ENCODE data around the gene BARX1.

GRCh38 chr9:93955981-93956784 lies 1.0 kb upstream of the BARX1 start:
- TF ChIP-seq HDGF (IDR thresholded peaks at IDR 0.05; ENCODE audit: borderline replicate concordance): no peak
- TF ChIP-seq SP1 (IDR thresholded peaks at IDR 0.05): no peak
- no peak for TF ChIP-seq FOXM1 (IDR thresholded peaks at IDR 0.05; ENCODE audit: borderline replicate concordance)
- no peak for TF ChIP-seq ELF4 (IDR thresholded peaks at IDR 0.05)
- no peak for TF ChIP-seq FOXA1 (IDR thresholded peaks at IDR 0.05)
- TF ChIP-seq ZNF384 (IDR thresholded peaks at IDR 0.05): no peak
- TF ChIP-seq ARNT (IDR thresholded peaks at IDR 0.05): no peak
- TF ChIP-seq FOXK2 (IDR thresholded peaks at IDR 0.05): no peak
- no peak for TF ChIP-seq PKNOX1 (IDR thresholded peaks at IDR 0.05)
- no peak for TF ChIP-seq L3MBTL2 (conservative IDR thresholded peaks at IDR 0.05)
- TF ChIP-seq SUZ12 (IDR thresholded peaks at IDR 0.05): no peak
- no peak for TF ChIP-seq CTBP1 (IDR thresholded peaks at IDR 0.05; ENCODE audit: borderline replicate concordance)
- TF ChIP-seq BHLHE40 (IDR thresholded peaks at IDR 0.05; ENCODE audit: borderline replicate concordance): no peak
- no peak for TF ChIP-seq NFRKB (IDR thresholded peaks at IDR 0.05)
